ENCODE results near the gene FOXK1. TPM values are rescaled to one million over a fixed set of nuclear protein-coding genes. Genes with fewer than 3 reads are reported as not detected.

FOXK1 gene
- total and polyA plus RNA-seq, 2 experiments from 2014 or later: 2.3 to 12.7 TPM

GRCh38 chr7:4663239-4664018 lies 18.7 kb upstream of the FOXK1 start:
- H3K4me1 Mint-ChIP-seq: no peaks in the 10 kb centered on the region
- Histone ChIP-seq H3K27ac (ENCODE audit: low read depth) (no peak overlapping the region), H3K36me3 (ENCODE audit: insufficient read depth) (no peaks in the 10 kb centered on the region), H3K4me2 (no peak overlapping the region), H3K4me3 (no peak overlapping the region), H3F3A (replicated peaks; ENCODE audit: low read depth) (no peaks in the 10 kb centered on the region), H3K79me2 (replicated peaks; ENCODE audit: insufficient read depth) (no peaks in the 10 kb centered on the region), H3K27me3 (ENCODE audit: insufficient read depth) (no peaks in the 10 kb centered on the region; the same call in 1 of the 2 replicates), H2AFZ (no peak overlapping the region), H3K4me1 (ENCODE audit: insufficient read depth) (no peaks in the 10 kb centered on the region), H4K20me1 (replicated peaks; ENCODE audit: insufficient read depth) (no peaks in the 10 kb centered on the region), H3K9me2 (ENCODE audit: insufficient read depth) (0 out of 2 replicates have a peak, but pooled peaks cover 3% of the 10 kb centered on the region)
- peaks cover 49% of the 10 kb centered on the region for H3K9me3 Mint-ChIP-seq
- peaks cover 8% of the 10 kb centered on the region; the same call in 2 of the 3 replicates for H3K36me3 Mint-ChIP-seq (ENCODE audit: low read depth)
- H3K27me3 Mint-ChIP-seq (ENCODE audit: insufficient read depth, low read depth, poor library complexity): peaks cover 13% of the 10 kb centered on the region
- no peak for TF ChIP-seq ZNF331 (CRISPR knock-in tag; IDR thresholded peaks at IDR 0.05; ENCODE audit: low read depth)
- no peak for TF ChIP-seq CREB1 (CRISPR knock-in tag; IDR thresholded peaks at IDR 0.05; ENCODE audit: low read depth)
- TF ChIP-seq ETS1 (IDR thresholded peaks at IDR 0.05): no peak
- H3K4me3 Mint-ChIP-seq: no peak overlapping the region
- no peak for ATAC-seq
- DNase-seq (ENCODE audit: low spot score): no peak
- no peak overlapping the region for H3K27ac Mint-ChIP-seq

GRCh38 chr7:4665661-4666060 lies 16.4 kb upstream of the FOXK1 start:
- no peak overlapping the region for H3K27ac Mint-ChIP-seq
- no peak for DNase-seq (ENCODE audit: low spot score)
- Histone ChIP-seq H4K20me1 (replicated peaks; ENCODE audit: insufficient read depth) (no peaks in the 10 kb centered on the region), H3K4me3 (no peak overlapping the region), H3K27ac (ENCODE audit: low read depth) (no peak overlapping the region), H2AFZ (no peak overlapping the region), H3F3A (replicated peaks; ENCODE audit: low read depth) (no peaks in the 10 kb centered on the region), H3K27me3 (ENCODE audit: insufficient read depth) (no peaks in the 10 kb centered on the region; the same call in 1 of the 2 replicates), H3K4me1 (ENCODE audit: insufficient read depth) (no peaks in the 10 kb centered on the region), H3K36me3 (ENCODE audit: insufficient read depth) (no peaks in the 10 kb centered on the region), H3K4me2 (no peak overlapping the region), H3K79me2 (replicated peaks; ENCODE audit: insufficient read depth) (no peaks in the 10 kb centered on the region), H3K9me2 (ENCODE audit: insufficient read depth) (0 out of 2 replicates have a peak, but pooled peaks cover 3% of the 10 kb centered on the region)
- TF ChIP-seq EZH2phosphoT487 (IDR thresholded peaks at IDR 0.05; ENCODE audit: unreplicated experiment) (no peak), ZNF462 (CRISPR knock-in tag; IDR thresholded peaks at IDR 0.05) (no peak), CREB1 (CRISPR knock-in tag; IDR thresholded peaks at IDR 0.05; ENCODE audit: low read depth) (no peak), STAT1 (IDR thresholded peaks at IDR 0.05; ENCODE audit: unreplicated experiment) (no peak), NANOG (IDR thresholded peaks at IDR 0.05; ENCODE audit: borderline replicate concordance) (no peak), ZNF331 (CRISPR knock-in tag; IDR thresholded peaks at IDR 0.05; ENCODE audit: low read depth) (no peak), ETS1 (IDR thresholded peaks at IDR 0.05) (no peak), CTCF (conservative IDR thresholded peaks at IDR 0.05; ENCODE audit: low read depth in 2 of 2) (no peak), JUNB (IDR thresholded peaks at IDR 0.05; ENCODE audit: unreplicated experiment) (no peak), ZNF114 (CRISPR knock-in tag; IDR thresholded peaks at IDR 0.05) (no peak)
- 0 out of 3 replicates have a peak, but pooled peaks cover 3% of the 10 kb centered on the region for H3K36me3 Mint-ChIP-seq (ENCODE audit: low read depth)
- peaks cover 12% of the 10 kb centered on the region for H3K27me3 Mint-ChIP-seq (ENCODE audit: insufficient read depth, low read depth, poor library complexity)
- H3K4me1 Mint-ChIP-seq: no peaks in the 10 kb centered on the region
- H3K4me3 Mint-ChIP-seq: no peak overlapping the region
- peaks cover 37% of the 10 kb centered on the region for H3K9me3 Mint-ChIP-seq
- no peak for ATAC-seq
